GM13977 (cell line): ENCODE measurements around the gene MYO15A.
A peak's percentile ranks its signal among the peaks of the same experiment; 100 is the strongest.

ENCODE experiments used
- DNase-seq: peaks from one replicate; pipeline ENCODE4 v3.0.0; 2012; ENCODE audit warnings: low spot score
- in situ Hi-C: fragments of 300-500 bp; cut with MboI; formaldehyde crosslinking; loops from one replicate; pipeline ENCODE4 v1.12.0; 2022; ENCODE audit warnings: low sequenced_read_pairs, low pct_unique_long_range_greater_than_20kb, mixed read lengths, inconsistent platforms; ENCODE audit not compliant: unreplicated experiment
- TF ChIP-seq, protein P1 (sequence below): IDR thresholded peaks from 2 replicates; pipeline ENCODE4 v1.5.1; 2012; ENCODE audit warnings: mild to moderate bottlenecking, control low read depth; ENCODE audit not compliant: insufficient read depth; ENCODE audit errors: extremely low read depth, missing control alignments

Gene MYO15A

DNA sequence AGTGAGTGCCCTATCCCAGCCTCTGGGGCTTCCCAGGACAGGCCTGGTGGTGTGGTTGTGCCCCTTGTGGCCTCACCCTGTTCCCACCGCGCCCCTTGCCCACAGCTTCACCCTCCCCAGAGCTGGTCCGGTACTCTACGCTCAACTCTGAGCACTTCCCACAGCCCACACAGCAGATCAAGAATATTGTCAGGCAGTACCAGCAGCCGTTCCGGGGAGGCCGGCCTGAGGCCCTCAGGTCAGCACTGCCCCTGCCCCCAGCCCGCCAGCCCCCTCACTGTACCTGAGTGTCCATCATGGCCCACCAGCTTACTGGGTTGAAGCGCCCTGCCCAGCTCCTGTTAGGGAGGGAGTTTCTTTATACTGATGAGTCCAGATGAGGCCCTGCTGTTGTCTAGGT is 42.7 kb downstream of the MYO15A start:
- TF ChIP-seq, protein P1, sequence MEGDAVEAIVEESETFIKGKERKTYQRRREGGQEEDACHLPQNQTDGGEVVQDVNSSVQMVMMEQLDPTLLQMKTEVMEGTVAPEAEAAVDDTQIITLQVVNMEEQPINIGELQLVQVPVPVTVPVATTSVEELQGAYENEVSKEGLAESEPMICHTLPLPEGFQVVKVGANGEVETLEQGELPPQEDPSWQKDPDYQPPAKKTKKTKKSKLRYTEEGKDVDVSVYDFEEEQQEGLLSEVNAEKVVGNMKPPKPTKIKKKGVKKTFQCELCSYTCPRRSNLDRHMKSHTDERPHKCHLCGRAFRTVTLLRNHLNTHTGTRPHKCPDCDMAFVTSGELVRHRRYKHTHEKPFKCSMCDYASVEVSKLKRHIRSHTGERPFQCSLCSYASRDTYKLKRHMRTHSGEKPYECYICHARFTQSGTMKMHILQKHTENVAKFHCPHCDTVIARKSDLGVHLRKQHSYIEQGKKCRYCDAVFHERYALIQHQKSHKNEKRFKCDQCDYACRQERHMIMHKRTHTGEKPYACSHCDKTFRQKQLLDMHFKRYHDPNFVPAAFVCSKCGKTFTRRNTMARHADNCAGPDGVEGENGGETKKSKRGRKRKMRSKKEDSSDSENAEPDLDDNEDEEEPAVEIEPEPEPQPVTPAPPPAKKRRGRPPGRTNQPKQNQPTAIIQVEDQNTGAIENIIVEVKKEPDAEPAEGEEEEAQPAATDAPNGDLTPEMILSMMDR = no peak
- no peak for DNase-seq
- in situ Hi-C loops = no loop called here

DNA sequence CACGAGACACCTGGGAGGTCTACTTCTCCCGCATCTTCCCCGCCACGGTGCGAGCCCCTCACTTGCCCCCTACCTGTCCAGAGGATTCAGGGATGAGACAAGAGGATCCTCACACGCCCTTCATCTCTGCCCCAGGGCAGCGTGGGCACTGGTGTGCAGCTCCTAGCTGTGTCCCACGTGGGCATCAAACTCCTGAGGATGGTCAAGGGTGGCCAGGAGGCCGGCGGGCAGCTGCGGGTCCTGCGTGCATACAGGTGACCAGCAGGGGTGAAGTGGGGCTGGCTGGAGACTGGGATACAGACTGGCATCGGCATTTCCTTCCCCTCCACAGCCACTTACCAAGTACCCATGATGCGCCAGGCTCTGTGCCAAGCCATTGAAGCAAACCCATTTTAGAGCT is 46.6 kb downstream of the MYO15A start:
- TF ChIP-seq, protein P1 = no peak
- no peak for DNase-seq
- in situ Hi-C loops = no loop called here

DNA sequence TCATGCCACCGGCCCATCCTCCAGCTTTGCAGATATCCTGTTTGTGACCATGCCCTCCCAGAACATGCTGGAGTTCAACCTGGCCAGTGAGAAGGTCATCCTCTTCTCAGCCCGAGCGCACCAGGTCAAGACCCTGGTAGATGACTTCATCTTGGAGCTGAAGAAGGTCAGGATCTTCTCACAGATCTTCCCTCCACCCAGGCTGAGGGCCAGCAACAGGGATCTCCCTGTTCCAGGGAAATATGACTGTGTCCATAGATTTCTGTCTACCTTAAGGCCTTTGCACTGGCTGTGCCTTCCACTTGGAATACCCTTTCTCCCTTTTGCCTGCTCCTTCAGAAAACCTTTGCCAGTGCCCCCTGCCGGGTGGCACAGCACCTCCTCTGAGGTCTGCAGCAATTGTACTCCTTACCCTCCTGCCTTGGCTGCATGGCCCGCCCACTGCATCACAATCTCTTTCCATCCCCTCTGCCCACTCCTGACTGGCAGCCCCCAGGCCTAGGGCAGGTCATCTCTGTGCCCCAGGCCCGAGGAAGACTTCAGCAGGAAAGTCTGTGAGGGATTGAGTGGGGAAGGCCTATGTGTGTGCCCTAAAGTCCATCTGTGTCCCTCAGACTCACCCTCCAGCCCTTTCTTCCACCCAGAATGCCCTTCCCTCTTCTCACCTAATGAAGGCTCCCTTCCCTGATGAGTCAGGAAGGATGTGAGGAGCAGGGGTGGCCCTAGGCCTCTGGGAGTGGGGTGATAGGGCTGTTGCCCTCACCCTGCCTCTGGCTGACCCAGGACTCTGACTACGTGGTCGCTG is 47.8 kb downstream of the MYO15A start:
- in situ Hi-C loops = no loop called here
- TF ChIP-seq, protein P1 = no peak
- no peak for DNase-seq

DNA sequence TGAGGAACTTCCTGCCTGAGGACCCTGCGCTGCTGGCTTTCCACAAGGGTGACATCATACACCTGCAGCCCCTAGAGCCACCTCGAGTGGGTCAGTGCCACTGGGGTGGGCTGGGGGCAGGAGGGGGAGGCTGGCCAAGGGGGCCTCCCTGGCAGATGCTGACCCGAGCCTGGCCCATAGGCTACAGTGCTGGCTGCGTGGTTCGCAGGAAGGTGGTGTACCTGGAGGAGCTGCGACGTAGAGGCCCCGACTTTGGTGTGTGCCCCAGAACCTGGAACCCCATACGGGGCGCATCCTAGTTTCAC is 48.4 kb downstream of the MYO15A start:
- no peak for DNase-seq
- in situ Hi-C loops = no loop called here
- TF ChIP-seq, protein P1 = no peak

DNA sequence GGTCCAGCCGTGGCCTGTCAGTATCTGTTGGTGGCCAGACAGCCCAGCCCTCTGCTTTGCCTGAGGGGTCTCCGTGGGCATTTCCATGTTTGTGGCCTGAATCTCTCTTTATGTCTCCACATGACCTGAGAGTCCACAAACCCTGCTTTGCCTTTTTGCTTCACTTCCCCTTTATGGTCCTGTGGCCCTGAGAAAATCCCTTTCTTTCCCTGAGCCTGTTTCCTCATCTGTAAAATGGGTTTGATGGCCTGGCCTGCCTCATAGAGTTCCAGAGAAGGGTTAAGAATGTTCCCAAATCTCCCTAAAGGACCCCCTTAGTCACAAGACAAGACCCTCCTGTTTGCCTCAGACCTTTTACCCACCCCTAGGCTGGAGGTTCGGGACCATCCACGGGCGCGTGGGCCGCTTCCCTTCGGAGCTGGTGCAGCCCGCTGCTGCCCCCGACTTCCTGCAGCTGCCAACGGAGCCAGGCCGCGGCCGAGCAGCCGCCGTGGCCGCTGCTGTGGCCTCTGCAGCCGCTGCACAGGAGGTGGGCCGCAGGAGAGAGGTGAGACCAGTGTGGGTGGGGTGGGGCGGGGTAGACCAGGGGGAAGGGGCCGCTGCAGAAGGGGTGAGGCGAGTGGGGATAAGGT is 48.9 kb downstream of the MYO15A start:
- peak; percentile 47 for DNase-seq
- in situ Hi-C loops = no loop called here
- TF ChIP-seq, protein P1 = no peak

DNA sequence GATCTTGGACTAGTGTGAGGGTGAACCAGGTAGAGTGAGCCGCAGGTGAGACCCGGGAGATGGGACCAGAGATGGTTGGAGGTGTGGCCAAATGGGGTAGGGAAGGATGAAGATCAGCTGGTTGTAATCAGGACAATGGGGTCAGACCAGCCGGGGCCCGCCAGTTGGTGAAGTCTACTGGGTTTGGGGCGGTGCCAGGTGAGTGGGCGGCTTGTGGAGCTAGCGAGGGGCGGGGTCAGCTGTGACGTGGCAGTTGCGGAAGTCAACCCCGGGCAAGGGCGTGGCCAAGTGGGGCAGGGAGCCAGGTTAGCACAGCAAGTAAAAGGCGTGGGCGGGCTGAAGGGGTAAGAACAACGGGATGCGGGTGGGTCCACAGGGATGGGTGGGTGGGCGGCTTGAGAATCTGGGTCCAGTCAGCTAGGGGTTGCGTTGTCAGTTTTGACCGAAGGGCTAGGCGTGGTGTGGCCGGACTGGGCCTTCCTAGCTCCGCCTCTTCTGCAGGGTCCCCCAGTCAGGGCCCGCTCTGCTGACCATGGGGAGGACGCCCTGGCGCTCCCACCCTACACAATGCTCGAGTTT is 49.6 kb downstream of the MYO15A start:
- peak; percentile 92 for DNase-seq
- TF ChIP-seq, protein P1 = no peak
- in situ Hi-C loops = no loop called here
